GM21737 (cell line): Measurements from ENCODE around the gene UBR4.
"Not testable (repeated sequence)": the region's sequence is repeated elsewhere in the genome, so short reads cannot be mapped to it uniquely, and the experiment has no call there.

Source experiments
- ATAC-seq: cut with Tn5 transposase; IDR thresholded peaks from one replicate; pipeline ENCODE4 v1.9.1; 2021; ENCODE audit warnings: mild to moderate bottlenecking, moderate library complexity; ENCODE audit not compliant: unreplicated experiment

The UBR4 gene

DNA sequence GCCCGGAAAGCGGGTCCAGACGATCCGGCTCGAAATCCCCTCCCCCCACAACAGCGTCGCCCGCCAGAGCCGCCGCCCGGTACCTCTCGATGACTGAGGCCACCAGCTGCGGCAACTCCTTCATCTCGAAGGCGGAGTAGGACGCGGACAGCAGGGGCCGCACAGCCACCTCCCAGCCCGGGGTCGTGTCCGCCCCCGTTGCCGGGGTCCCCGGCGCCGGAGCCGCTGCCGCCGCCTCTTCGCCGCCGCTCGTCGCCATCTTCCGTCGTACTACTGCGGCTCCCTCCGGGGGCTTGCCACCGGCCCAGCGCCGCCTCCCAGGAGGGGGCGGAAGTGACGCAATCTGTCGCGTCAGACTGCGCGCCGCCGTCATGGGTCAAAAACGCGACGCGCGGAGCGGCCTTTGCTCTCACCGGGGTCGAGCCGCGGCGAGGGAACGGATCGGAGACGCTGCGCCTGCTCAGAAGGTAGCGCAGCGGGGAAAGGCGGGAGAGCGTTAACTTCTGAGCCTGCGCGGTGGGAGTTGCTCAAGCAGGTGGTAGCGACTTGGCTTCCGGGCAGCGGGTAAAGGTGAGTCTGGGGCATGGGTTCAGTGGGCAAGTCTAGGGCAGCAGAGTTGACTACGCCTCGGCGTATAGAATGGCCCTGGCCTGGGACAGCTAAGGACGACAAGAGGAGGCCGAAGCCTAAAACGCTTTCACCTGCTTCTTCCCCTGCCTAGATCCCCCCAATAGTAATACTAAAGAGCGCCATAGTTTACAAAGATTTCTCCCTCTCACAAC, at the start of gene UBR4:
Gene UBR4 (minus strand): TSS at position 277 of the 782 bp plus-strand sequence. CDS start 18 bp downstream, at position 259.
- ATAC-seq: peak; percentile 80

DNA sequence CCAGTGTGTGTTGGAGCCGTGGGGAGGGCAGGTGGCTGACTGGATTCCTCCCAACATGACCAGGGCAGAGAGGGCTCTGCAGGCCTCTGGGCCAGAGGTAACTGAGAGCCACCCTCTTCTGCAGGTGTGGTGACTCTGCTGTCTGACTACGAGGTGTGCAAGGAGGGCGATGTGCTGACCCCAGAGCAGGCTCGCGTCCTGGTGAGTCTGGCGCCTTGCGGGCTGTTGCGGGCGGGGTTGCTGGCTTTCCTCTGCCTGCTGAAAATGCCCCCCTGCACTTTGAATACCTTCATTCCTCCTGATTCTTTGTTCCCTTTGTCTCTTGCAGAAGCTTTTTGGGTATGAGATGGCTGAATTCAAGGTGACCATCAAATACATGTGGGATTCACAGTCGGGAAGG, 48.3 kb upstream of the UBR4 start:
- ATAC-seq: no peak

DNA sequence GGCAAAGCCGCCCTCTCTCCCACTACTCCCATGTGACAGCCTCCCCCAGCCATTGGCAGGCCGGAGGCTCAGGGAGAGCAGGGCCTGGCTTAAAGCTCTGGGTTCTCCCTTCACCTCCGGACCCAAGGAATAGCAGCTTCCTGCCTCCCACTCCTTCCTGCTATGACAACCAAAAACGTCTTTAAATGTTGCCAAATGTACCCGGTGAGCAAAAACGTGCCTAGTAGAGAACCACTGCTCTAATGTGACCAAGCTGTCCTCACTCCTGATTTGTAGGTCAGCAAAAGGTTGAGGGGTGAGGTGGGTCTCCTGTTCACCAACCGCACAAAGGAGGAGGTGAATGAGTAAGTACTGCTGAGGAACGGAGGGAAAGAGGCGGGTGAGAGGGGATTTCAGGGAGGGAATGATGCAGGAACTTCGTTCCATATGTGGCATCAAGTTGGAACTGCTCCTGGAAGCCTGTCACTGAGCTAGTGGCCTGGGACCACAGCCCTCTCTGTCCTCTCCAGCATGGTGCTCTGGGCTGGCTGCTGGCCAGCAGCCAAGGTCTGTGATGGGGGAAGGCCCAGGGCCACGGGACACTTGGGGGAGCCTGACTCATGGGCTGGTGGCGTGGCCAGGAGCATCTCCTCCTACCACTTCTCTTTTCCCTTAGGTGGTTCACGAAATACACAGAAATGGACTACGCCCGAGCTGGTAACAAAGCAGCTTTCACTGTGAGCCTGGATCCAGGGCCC, 47.3 kb upstream of the UBR4 start:
- ATAC-seq: no peak

DNA sequence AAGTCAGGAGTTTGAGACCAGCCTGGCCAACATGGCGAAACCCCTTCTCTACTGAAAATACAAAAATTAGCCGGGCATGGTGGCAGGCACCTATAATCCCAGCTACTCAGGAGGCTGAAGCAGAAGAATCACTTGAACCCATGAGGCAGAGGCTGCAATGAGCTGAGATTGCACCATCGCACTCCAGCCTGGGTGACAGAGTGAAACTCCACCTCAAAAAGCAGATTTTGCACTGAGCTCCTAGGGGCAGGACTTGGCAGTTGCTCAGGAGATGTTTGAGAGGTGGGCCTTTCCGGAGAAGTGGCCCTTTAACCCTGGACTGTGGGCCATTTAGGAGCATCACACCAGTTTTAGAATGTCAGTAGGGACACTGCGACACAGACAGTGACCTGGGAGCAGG, 46.2 kb upstream of the UBR4 start:
- ATAC-seq: not testable (repeated sequence)

DNA sequence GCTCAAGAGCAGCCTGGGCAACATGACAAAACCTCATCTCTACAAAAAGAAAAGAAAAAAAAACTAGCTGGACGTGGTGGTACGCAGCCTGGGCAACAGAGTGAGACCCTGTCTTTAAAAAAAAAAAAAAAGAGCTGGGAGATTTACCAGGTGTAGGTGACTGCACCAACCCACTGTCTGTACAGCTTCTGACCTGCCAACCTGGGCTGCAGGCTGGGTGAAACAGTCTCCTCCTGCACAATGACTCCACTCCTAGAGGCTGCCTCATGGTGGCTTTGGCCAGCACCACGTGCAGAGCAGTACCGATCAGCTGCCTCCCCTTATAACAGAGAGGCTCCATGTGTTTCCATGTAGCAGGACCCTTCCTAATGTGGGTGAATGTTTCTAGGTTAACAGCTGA, 45.2 kb upstream of the UBR4 start:
- ATAC-seq: no peak

DNA sequence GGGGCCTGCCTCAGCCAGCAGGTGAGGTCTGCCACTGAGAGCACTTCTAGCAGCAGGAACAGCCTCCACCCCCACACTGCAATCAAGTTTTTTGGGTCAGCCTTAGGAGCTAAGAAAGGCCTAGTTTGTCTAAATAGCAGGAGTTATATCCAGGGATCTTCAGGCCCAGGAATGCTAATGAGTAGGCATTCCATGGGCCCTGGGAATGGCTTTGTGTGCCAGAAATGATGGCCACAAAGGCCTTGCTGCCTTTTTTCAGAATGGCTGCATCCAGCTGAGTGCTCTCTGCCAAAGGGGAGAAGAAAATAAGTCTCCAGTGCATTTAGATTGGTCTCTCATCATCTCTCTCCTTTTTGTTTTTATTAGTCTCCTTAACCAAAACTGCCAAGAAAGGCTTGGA, 44.4 kb upstream of the UBR4 start:
- no peak for ATAC-seq

DNA sequence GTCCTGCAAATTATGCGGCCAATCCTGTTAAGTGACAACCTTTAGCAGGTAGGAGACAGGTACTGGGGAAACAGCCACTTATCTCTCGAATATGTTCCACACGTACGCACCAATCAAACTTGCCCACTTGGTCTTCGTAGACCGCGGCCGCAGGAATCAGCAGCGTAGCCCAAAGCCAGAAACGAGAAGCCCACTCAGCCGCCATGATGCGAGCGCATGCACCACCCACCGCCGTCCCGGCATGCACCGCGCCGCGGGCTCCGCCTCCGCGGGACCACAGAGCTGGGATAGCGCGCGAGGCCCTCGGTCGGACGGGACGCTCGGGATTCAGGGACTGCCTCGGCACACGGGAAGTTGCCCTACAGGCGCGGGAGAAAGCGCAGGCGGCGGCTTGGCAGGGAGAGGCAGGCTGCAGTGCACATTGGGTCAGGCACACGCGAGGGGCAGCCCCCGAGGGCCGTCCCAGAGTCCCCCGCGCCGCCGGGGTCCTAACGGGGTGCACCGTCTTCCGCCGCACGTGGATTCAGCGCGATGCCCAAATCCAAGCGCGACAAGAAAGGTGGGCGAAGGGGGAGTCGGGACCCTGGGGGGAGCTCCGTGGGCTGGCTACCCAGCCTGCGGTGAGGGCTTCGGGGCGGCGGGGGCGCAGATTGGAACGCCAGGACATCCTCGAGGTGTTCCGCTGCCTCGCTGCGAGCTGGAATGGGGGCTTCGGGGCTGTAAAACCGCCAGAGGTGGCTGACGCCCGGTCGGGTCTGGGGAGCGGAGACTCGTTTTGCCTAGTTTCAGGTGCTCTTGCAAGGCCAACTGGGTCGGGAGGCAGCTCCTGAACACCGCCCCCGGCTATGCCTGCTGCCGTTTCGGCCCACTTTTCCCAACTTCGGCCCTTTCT, 41.5 kb upstream of the UBR4 start, which contains the start of the genes EMC1 and MRTO4:
Gene EMC1 (minus strand): TSS at position 220 of the 892 bp plus-strand sequence. CDS start 15 bp downstream, at position 205.
Gene MRTO4 (plus strand): TSS at position 501 of the 892 bp plus-strand sequence. CDS start 31 bp downstream, at position 532.
- ATAC-seq: peak; percentile 71

DNA sequence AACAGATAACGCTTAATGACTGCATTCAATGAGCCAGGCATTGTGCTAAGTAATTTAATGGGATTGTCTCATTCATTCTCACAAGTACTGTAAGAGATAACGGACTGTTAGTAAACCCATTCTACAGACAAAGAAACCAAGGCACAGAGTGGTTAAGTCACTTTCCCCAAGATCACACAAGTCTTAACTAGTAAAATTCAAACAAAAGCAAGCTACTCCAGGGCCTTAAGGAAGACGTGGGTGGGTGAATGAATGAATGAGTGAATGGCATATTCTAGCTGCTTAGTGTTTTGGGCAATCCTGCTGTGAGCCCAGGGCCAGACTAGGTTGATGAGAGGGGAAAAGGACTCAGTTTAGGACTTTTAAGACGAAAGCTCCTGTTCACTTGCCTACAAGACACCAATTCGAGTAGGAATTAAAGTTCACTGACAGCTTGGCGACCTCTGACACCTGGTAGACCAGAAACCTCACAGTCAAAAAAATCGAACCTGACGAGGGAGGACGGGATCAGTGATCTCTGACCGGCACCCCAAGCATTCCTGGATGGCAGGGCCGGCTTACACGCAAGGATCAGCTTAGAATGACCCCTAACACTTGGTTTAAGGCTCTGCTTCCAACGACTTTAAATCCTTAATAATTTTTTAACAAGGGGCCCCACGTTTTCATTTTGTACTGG, 40.7 kb upstream of the UBR4 start:
- ATAC-seq: no peak

DNA sequence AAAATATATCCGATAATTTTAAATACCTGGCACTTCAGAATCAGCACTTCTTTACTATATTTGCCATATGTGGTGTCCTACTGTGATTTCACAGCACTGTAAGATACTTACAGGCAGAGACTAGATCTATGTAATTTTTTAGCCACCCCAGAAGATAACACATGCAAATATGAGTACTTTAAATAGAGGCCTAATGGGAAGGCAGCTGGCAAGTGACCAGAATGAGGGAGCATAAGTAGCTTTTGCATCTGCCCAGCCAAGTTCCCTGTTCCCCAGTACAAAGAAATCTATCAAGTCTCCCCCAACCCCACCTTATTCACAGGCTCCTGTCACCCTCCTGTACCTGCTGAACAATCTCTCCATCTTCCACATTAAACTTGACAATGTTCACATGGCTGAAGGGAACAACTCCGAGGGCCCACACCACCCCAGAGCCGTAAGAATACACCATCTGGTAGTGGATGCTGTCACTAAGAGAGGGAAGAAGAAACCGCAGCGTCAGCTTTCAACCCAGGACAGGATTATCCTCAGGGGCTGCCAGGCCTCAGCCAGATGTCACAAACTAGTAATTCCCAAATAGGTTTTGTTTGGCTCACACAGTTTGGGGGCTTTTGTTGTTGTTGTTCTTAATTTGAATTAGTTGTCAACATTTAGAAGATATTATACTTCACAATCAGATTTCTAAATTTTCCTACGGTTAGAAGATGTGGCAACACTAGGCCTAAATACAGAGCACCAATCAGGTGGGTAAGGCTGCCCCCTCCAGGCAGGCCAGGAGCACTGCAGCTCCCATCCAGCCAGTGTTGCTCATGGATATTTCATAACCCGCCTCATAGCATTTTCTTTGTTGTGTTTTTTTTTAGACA, 30.8 kb upstream of the UBR4 start:
- no peak for ATAC-seq

DNA sequence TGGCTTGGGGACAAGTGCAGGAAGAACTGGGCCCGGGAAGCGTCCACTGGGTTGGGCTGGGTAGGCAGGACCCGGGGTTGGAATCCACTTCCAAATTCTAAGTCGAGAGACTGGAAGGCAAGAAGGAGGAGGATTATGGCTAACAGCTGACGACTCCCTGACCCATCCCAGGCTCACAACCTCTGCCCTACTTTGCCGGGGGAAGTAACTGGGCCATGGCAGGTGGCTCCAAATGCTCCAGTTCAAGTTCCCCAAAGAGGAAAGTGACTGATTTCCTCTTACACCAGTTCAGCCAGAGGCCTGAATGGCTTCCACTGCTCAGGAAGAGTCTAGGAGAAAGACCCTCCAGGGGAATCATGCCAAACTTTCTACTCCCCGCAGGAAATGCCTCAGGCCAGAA, 29.8 kb upstream of the UBR4 start:
- no peak for ATAC-seq

DNA sequence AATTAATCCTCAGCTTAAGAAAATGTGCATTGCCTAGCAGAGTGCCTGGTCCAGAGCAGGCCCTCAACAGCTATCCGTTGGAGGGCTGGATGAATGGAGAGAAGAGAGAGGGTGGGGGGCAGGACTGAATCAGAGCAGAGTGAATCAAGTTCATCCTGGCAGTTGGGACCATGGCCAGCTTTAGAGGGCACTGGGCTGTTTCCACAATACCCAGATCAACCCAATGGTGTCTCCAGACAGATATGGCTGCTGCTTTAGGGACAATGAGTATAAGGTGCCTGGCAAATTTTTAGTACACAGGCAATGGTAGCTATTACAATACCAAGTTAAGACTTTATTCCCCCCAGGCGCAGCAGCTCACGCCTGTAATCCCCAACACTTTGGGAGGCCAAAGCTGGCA, 24.2 kb upstream of the UBR4 start:
- ATAC-seq: no peak

DNA sequence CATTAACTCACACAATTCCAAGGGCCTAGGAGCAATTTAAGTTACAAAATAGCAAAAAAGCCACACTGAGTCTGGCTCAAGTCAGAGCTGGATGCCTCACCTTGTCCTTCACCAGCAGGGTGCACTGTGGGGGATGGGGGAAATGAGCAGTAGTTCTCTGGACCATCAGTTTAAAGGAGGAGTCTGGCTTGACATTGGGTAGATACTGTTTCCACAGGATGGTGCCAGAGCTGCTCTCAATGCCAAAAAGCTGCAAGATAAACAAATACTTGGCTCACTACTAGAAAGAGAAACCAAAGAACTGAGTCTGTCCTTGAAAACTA, 22.4 kb upstream of the UBR4 start:
- ATAC-seq: no peak

DNA sequence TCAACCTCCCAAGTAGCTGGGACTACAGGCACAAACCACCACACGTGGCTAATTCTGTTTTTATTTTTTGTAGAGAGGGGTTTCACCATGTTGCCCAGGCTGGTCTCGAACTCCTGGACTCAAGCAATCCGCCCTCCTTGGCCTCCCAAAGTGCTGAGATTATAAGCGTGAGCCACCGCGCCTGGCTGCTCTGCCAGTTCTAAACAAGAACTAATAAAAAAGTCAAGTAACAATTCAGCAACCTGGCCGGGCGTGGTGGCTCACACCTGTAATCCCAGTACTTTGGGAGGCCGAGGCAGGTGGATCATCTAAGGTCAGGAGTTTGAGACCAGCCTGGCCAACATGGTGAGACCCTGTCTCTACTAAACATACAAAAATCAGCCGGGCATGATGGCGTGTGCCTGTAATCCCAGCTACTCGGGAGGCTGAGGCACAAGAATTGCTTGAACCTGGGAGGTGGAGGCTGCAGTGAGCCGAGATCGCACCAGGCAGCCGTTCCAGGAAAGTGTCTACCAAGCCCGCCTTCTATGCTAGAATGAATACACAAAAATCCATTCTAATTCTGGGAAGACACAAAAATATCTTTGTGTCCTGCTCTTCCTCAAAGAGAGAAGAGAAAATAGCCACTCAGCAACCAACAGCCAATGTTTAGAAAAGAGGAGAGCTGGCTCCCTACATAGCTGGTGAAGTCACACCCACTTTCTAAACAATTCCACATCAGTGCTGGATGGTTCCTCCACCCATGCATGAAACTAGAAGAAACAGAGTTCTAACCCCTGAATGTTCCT, 21.9 kb upstream of the UBR4 start:
- ATAC-seq: not testable (repeated sequence)

DNA sequence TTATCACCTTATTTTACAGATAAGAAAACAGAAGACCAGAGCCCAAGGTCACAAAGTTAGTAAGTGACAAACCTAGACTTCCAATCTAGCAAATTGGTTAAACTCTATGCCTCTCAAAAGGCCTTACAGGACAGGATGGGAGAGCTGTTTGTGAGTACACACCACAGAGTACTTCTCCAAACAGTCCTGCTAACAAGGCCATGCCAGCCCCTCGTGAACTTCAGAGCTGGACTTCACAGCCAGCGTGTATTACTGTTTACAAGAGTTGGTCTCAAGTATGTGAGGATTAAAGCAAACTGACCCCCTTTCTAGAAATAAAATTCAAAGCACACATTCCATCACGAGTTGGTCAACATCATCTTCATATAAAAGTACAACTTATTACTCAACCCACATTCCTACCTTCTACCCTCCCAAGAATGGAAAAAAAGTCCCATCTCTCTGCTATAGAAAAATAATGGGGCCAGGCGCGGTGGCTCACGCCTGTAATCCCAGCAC, 19.8 kb upstream of the UBR4 start:
- ATAC-seq: no peak

DNA sequence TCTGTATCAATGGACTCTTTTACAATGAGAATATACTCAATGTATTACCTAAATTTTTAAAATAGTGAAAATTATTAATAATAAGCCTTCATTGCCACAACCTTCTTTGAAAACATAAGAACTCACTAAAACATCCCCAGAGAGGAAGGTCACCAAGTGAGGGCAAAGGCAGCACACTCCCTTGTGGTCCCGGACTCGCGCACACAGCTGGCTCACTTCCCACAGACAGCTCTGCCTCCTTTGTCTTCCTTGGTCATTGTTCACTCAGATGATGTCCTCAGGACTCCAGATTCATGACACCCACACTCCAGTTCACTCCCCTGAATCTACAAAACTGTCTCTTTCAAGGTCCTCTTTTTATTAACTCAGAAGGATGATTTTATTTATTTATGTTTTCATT, 19.2 kb upstream of the UBR4 start:
- no peak for ATAC-seq

DNA sequence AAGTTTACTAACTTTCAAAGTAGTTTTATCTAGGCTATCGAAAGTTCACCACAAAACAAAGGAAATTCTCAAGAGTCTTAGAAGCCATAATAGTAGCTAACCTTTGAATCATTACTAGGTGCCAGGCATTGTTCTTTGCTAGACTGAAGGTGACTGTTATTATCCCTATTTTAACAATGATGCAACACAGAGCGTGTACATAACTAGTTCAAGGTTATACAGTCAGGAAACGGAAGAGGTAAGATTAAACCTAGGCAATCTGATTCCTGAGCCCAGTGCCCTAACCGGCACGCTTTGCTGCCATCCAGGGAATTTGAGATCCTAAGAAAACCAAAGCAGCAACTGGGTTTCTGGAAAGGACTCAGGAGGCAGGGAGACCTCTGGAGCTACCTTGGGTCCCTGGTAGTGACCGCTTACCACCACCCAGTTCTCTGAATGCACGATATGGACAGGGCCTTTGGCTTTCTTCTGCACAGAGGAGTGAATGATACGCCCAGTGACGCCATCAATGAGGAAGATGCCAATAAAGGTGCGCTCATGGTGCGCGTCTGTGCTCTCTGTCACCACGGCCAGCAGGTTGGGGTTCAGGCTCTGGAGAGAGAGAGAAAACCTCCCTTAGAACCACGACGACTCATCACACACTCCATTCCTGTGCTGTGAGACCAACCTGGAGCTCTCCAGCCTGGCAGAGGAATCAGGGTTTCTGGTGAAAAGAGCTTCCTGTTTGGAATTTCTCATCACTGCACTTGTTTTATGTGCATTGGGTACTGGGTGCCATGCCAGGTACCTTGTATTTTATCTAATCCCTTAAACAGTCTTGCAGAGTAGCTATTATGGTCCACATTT, 13.1 kb upstream of the UBR4 start:
- ATAC-seq: no peak

DNA sequence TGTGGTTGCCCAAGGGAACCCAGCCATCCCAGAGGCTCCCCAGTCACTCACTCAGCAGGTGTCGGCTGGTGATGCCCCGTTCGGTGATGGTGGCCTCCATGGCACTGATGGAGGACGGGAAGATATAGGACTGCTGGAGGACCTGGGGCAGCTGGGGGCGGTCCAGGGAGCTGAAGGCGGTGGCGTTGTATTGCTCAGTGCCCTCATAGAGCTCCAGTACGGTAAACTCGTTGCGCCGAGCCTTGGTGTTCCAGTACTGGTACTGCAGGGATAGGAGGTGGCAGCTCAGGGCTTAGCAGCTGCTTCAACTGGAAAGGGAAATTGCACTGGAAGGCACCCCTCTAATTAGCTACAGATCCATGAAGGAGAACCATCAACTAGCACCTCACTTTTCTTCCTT, 12.5 kb upstream of the UBR4 start:
- no peak for ATAC-seq

DNA sequence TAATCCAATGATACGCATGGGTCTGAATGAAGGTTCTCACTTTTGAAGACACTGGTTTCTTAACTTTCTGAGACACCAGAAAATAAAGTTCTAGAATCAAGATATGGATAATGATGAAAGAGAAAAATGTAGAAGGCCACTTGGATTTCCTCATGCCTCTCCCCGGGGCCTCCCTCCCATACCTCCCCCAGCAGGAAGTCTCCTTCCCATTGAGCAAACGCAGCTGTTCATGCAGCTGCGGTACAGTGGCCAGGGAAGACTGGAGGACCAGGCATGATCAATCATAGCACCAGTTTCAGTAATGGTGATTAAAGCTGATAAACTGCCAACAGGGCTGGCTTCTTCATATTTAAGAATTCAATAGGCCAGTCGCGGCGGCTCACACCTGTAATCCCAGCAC, 10.9 kb upstream of the UBR4 start:
- no peak for ATAC-seq
